ENCODE results near the gene FLNA.

- TF ChIP-seq REST (IDR thresholded peaks at IDR 0.05; ENCODE audit: low read depth, low read length) (no peak), YY1 (IDR thresholded peaks at IDR 0.05; ENCODE audit: low read depth, low read length) (no peak), CTCF (IDR thresholded peaks at IDR 0.05 in 2 of 3, conservative IDR thresholded peaks at IDR 0.05 in 1 of 3; ENCODE audit: control insufficient read depth in 2 of 3, extremely low read depth in 1 of 3, insufficient read depth in 1 of 3, low read depth in 3 of 3, low read length in 3 of 3) (no peak), POLR2A (IDR thresholded peaks at IDR 0.05; ENCODE audit: low read depth, low read length) (no peak), EZH2 (IDR thresholded peaks at IDR 0.05; ENCODE audit: borderline replicate concordance, control insufficient read depth, low read depth, low read length) (no peak), SRF (IDR thresholded peaks at IDR 0.05; ENCODE audit: low read depth in 2 of 2, low read length in 2 of 2) (no peak), ATF3 (IDR thresholded peaks at IDR 0.05; ENCODE audit: borderline replicate concordance, extremely low read depth, low read depth, low read length) (no peak), GATAD2B (conservative IDR thresholded peaks at IDR 0.05; ENCODE audit: low read depth) (no peak), ELK1 (IDR thresholded peaks at IDR 0.05; ENCODE audit: low read depth, low read length) (no peak), RELA (IDR thresholded peaks at IDR 0.05; ENCODE audit: borderline replicate concordance, partially characterized antibody) (no peak)
Observed at GRCh38 chrX:154333837-154334271, 40.6 kb downstream of the FLNA start.

Measured in GM12878 (cell line).